OCI-LY3 (cell line): ENCODE measurements around the gene MAML2.

Experiments
- CTCF ChIP-seq: fragments of 200-600, 300-600 bp; sonication (generic); IDR thresholded peaks from 2 replicates; pipeline ENCODE4 v1.5.1; 2014; ENCODE audit warnings: antibody characterized with exemption, low read length, low read depth
- EZH2phosphoT487 ChIP-seq: fragments of 200-600 bp; shearing (Covaris generic); IDR thresholded peaks from 2 replicates; pipeline ENCODE4 v1.6.1; 2018; ENCODE audit warnings: antibody characterized with exemption, mixed run types, low read depth

DNA sequence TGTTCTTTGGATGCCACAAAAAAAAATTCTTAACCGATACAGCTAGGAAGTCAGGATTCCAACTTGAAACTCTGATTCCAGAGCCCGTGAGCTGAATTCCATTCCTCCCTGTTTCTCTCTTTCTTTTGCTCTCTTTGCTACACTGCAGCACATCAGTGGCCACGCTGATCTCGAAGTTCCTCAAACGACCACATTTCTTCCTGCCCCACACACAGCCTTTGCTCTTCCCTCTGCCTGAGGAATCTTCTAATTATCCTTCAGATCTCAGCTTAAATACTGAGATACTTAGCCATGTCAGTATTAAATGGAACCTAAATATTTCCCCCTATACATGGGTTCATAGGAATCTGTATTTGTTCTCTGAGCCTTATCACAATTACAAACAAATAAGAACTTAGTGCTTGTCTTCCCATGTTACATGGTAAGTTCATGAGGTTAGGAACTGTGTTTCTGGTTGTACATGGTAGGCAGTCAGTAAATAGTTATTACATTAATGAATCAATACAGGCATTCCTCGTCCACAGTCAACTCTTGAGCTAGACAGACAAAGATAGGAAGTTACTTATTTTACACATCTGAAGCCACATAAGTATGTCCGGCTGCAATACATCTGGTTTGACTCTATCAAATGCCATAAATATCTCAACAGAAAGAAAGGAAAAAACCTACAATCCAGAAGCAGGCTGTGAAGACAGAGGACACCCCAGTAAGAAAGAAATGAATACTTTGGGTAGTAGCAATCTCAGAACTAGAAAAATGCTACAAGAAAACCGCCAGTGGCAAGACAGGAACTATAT, 86.6 kb downstream of the MAML2 start:
- TF ChIP-seq CTCF (no peak), EZH2phosphoT487 (no peak)
